Measurements from ENCODE around the gene FTSJ1. TPM values are rescaled to one million over a fixed set of nuclear protein-coding genes. Genes with fewer than 3 reads are reported as not detected.

FTSJ1 gene
- polyA plus RNA-seq, 1 donor from 2014 or later: 83.5 TPM

DNA sequence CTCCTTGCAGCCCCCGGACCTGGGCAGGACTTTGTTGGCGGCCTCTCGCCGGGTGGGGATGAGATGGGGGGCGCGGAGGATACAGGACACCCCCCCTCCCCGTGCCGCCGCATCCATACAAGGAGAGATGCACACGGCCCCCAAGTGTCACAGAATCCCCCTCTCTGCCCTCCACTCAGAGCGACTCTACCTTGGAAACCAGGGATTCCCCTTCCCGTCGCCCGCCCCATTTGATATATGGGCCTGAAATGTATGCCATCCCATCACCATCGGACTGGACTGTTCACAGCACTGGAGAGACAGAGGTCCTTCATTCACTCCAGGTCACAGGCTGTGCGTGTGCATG lies 33.2 kb downstream of the FTSJ1 start:
- H4K20me1 ChIP-seq (ENCODE audit: insufficient read depth): no peaks in the 10 kb centered on the region
- peak overlapping the region; percentile 39 for H3K27ac ChIP-seq (ENCODE audit: low read length)
- peak overlapping the region; percentile 60 for H2AFZ ChIP-seq (ENCODE audit: low read depth, low read length)
- peak overlapping the region; percentile 55 for H3K4me2 ChIP-seq (ENCODE audit: low read length)
- peak overlapping the region; percentile 76 for H3K9ac ChIP-seq (ENCODE audit: low read length)
- no peaks in the 10 kb centered on the region for H3K9me3 ChIP-seq (ENCODE audit: low read length)
- no peaks in the 10 kb centered on the region for H3K79me2 ChIP-seq (replicated peaks; ENCODE audit: insufficient read depth, low read length)
- TF ChIP-seq, protein P1, sequence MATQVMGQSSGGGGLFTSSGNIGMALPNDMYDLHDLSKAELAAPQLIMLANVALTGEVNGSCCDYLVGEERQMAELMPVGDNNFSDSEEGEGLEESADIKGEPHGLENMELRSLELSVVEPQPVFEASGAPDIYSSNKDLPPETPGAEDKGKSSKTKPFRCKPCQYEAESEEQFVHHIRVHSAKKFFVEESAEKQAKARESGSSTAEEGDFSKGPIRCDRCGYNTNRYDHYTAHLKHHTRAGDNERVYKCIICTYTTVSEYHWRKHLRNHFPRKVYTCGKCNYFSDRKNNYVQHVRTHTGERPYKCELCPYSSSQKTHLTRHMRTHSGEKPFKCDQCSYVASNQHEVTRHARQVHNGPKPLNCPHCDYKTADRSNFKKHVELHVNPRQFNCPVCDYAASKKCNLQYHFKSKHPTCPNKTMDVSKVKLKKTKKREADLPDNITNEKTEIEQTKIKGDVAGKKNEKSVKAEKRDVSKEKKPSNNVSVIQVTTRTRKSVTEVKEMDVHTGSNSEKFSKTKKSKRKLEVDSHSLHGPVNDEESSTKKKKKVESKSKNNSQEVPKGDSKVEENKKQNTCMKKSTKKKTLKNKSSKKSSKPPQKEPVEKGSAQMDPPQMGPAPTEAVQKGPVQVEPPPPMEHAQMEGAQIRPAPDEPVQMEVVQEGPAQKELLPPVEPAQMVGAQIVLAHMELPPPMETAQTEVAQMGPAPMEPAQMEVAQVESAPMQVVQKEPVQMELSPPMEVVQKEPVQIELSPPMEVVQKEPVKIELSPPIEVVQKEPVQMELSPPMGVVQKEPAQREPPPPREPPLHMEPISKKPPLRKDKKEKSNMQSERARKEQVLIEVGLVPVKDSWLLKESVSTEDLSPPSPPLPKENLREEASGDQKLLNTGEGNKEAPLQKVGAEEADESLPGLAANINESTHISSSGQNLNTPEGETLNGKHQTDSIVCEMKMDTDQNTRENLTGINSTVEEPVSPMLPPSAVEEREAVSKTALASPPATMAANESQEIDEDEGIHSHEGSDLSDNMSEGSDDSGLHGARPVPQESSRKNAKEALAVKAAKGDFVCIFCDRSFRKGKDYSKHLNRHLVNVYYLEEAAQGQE (IDR thresholded peaks at IDR 0.05; ENCODE audit: borderline replicate concordance): no peak
- TF ChIP-seq SMC3 (conservative IDR thresholded peaks at IDR 0.05; ENCODE audit: poor library complexity) (no peak), MXI1 (conservative IDR thresholded peaks at IDR 0.05; ENCODE audit: poor library complexity, severe bottlenecking) (peak; percentile 13)
- peak overlapping the region; percentile 75 for H3K4me3 ChIP-seq (ENCODE audit: low read length)
- H3K36me3 ChIP-seq (ENCODE audit: insufficient read depth, low read length): no peaks in the 10 kb centered on the region
- H3K9me2 ChIP-seq (ENCODE audit: insufficient read depth, low read length): no peaks in the 10 kb centered on the region
- no peaks in the 10 kb centered on the region for H3F3A ChIP-seq (ENCODE audit: insufficient read depth, low read length, poor library complexity, severe bottlenecking)
- no peaks in the 10 kb centered on the region for H3K27me3 ChIP-seq (ENCODE audit: insufficient read depth, low read depth, low read length)

- H2AFZ ChIP-seq (ENCODE audit: low read depth, low read length): peak overlapping the region; percentile 60
- H3K4me2 ChIP-seq (ENCODE audit: low read length): peak overlapping the region; percentile 55
- peak overlapping the region; percentile 75 for H3K4me3 ChIP-seq (ENCODE audit: low read length)
- H3K27ac ChIP-seq (ENCODE audit: low read length): peak overlapping the region; percentile 39
- no peaks in the 10 kb centered on the region for H3F3A ChIP-seq (ENCODE audit: insufficient read depth, low read length, poor library complexity, severe bottlenecking)
- H3K27me3 ChIP-seq (ENCODE audit: insufficient read depth, low read depth, low read length): no peaks in the 10 kb centered on the region
- H4K20me1 ChIP-seq (ENCODE audit: insufficient read depth): no peaks in the 10 kb centered on the region
- H3K9me3 ChIP-seq (ENCODE audit: low read length): no peaks in the 10 kb centered on the region
- TF ChIP-seq MXI1 (conservative IDR thresholded peaks at IDR 0.05; ENCODE audit: poor library complexity, severe bottlenecking) (no peak), TAF1 (IDR thresholded peaks at IDR 0.05; ENCODE audit: low read depth) (no peak), RAD21 (conservative IDR thresholded peaks at IDR 0.05) (no peak), EP300 (conservative IDR thresholded peaks at IDR 0.05; ENCODE audit: poor library complexity, severe bottlenecking) (no peak), POLR2AphosphoS5 (IDR thresholded peaks at IDR 0.05) (no peak), SMC3 (conservative IDR thresholded peaks at IDR 0.05; ENCODE audit: poor library complexity) (no peak)
- TF ChIP-seq, protein P1 (IDR thresholded peaks at IDR 0.05; ENCODE audit: borderline replicate concordance): no peak
- no peaks in the 10 kb centered on the region for H3K36me3 ChIP-seq (ENCODE audit: insufficient read depth, low read length)
- peak overlapping the region; percentile 76 for H3K9ac ChIP-seq (ENCODE audit: low read length)
- no peaks in the 10 kb centered on the region for H3K9me2 ChIP-seq (ENCODE audit: insufficient read depth, low read length)
- H3K79me2 ChIP-seq (replicated peaks; ENCODE audit: insufficient read depth, low read length): no peaks in the 10 kb centered on the region
These were observed 33.6 kb downstream of the FTSJ1 start for GRCh38 chrX:48509619-48510018.

DNA sequence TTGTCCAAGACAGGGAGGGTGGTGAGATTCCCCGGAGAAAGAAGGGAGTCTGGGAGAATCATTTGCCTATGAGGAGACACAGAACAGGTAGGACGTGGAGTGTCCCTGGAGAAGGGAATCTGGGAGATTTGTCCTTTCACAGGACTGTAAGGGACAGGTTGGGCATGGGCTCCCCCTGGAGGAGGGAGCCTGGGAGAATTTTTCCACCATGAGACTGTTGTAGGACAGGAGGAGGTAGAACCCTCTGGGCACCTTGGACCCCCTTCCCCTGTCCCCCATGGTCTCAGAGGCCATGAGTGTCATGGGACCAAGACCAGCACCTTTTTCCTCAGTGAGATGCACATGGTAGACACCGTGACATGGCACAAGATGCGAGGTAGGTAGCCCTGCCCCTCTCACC lies 35.6 kb downstream of the FTSJ1 start:
- no peak overlapping the region for H3K4me3 ChIP-seq (ENCODE audit: low read length)
- H3K27me3 ChIP-seq (ENCODE audit: insufficient read depth, low read depth, low read length): no peaks in the 10 kb centered on the region
- no peaks in the 10 kb centered on the region for H3F3A ChIP-seq (ENCODE audit: insufficient read depth, low read length, poor library complexity, severe bottlenecking)
- TF ChIP-seq RAD21 (conservative IDR thresholded peaks at IDR 0.05) (no peak), POLR2AphosphoS5 (IDR thresholded peaks at IDR 0.05) (no peak), CTCF (IDR thresholded peaks at IDR 0.05; ENCODE audit: poor library complexity, severe bottlenecking) (no peak), SMC3 (conservative IDR thresholded peaks at IDR 0.05; ENCODE audit: poor library complexity) (no peak), MXI1 (conservative IDR thresholded peaks at IDR 0.05; ENCODE audit: poor library complexity, severe bottlenecking) (no peak), EZH2 (IDR thresholded peaks at IDR 0.05; ENCODE audit: borderline replicate concordance, insufficient read depth, low read length, poor library complexity, severe bottlenecking) (no peak), EP300 (conservative IDR thresholded peaks at IDR 0.05; ENCODE audit: poor library complexity, severe bottlenecking) (no peak), TAF1 (IDR thresholded peaks at IDR 0.05; ENCODE audit: low read depth) (no peak)
- no peaks in the 10 kb centered on the region for H3K36me3 ChIP-seq (ENCODE audit: insufficient read depth, low read length)
- no peaks in the 10 kb centered on the region for H4K20me1 ChIP-seq (ENCODE audit: insufficient read depth)
- H2AFZ ChIP-seq (ENCODE audit: low read depth, low read length): no peak overlapping the region
- no peaks in the 10 kb centered on the region for H3K79me2 ChIP-seq (replicated peaks; ENCODE audit: insufficient read depth, low read length)
- H3K9me3 ChIP-seq (ENCODE audit: low read length): no peaks in the 10 kb centered on the region
- no peaks in the 10 kb centered on the region for H3K9me2 ChIP-seq (ENCODE audit: insufficient read depth, low read length)
- no peak overlapping the region for H3K9ac ChIP-seq (ENCODE audit: low read length)
- H3K4me2 ChIP-seq (ENCODE audit: low read length): no peak overlapping the region
- H3K27ac ChIP-seq (ENCODE audit: low read length): no peak overlapping the region

Data from neural cell (in vitro differentiated cells).